Activated CD4-positive, alpha-beta T cell treated with anti-CD3 and anti-CD28 coated beads, Interleukin-2, amount 10 ng/mL, durations not matched to agents 7 days and 5 days (primary cell): ENCODE measurements around the gene CORO2B. TPM values are rescaled to one million over a fixed set of nuclear protein-coding genes. Genes with fewer than 3 reads are reported as not detected.
"Not testable (repeated sequence)": the region's sequence is repeated elsewhere in the genome, so short reads cannot be mapped to it uniquely, and the experiment has no call there.

Experiments
- CTCF ChIA-PET: fragments of 350-600 bp; sonication (Branson Sonifier 250); formaldehyde crosslinking; loops from one replicate; lab custom pipeline; 2021; ENCODE audit warnings: antibody characterized with exemption; lab: Charles Lee
- POLR2A ChIA-PET: fragments of 350-600 bp; sonication (Branson Sonifier 250); formaldehyde crosslinking; loops from one replicate; lab custom pipeline; 2021; ENCODE audit warnings: antibody characterized with exemption; lab: Charles Lee
- DNase-seq: peaks from one replicate; pipeline ENCODE4 v3.0.0-alpha.2; 2020
- H3K27ac Mint-ChIP-seq: one replicate; pipeline ENCODE4 v1.8.0; 2021; ENCODE audit warnings: mild to moderate bottlenecking, moderate library complexity, mixed read lengths
- H3K27me3 Mint-ChIP-seq: one replicate; pipeline ENCODE4 v1.8.0; 2021; ENCODE audit warnings: mixed read lengths
- H3K36me3 Mint-ChIP-seq: one replicate; pipeline ENCODE4 v1.8.0; 2021; ENCODE audit warnings: low read depth, mixed read lengths
- H3K4me1 Mint-ChIP-seq: one replicate; pipeline ENCODE4 v1.8.0; 2021; ENCODE audit warnings: mixed read lengths
- H3K4me3 Mint-ChIP-seq: one replicate; pipeline ENCODE4 v1.8.0; 2021; ENCODE audit warnings: mild to moderate bottlenecking, moderate library complexity, mixed read lengths
- H3K9me3 Mint-ChIP-seq: one replicate; pipeline ENCODE4 v1.8.0; 2021; ENCODE audit warnings: mixed read lengths
- total RNA-seq, 2 experiments: library from RNA; stranded (reverse); gene quantifications; one replicate each; pipeline ENCODE4 v1.2.3, GENCODE V29; 2021

The CORO2B gene
- total RNA-seq, 2 experiments from 2014 or later: not detected

- DNase-seq: no peak
- H3K9me3 Mint-ChIP-seq: no peaks in the 10 kb centered on the region
- H3K4me3 Mint-ChIP-seq: no peak overlapping the region
- peaks cover 2% of the 10 kb centered on the region for H3K27me3 Mint-ChIP-seq
- ChIA-PET POLR2A (no interaction called here), CTCF (interaction anchor here (1.2 kb wide), 1 partner anchor 10 kb away, joined by 6 read pairs; no protein-coding TSS in a partner anchor)
- H3K4me1 Mint-ChIP-seq: no peaks in the 10 kb centered on the region
- no peaks in the 10 kb centered on the region for H3K36me3 Mint-ChIP-seq
- no peak overlapping the region for H3K27ac Mint-ChIP-seq
Observed at GRCh38 chr15:68601206-68602197, 22.7 kb downstream of the CORO2B start.

DNA sequence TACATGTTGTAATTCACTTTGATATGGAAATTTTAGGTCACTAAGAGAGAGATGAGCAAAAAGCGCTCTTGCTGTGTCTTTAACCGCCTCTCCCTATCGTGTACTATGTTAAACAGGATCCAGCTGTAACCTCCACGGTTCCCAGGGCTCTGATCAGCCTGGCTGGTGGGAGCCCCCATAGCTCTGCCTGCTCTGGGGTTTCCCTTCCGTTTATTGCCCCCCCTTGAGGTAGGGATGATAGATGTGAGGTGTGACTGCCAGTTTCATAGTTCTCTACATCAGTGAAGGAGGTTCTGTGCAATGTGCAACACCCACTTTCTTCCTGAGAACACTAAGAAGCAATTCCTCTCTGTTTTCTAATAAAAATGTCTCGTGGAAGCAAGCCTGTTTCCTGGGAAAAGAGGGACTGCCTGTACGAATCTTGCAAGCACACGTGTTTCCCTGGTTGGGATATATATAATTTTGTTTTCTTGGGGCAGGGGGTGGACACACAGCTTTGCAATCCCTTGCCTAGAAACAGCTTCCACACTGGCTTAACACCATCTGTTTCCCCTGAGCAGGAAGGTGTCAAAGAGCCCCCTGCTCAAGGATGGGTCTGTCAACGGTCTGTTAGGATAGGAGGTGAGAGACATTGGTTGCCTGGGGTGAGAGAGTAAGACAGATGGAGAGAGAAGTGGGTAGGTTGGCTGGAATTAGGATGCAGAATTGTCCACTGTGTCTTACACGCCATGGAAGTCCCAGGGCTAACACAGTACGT is 23.8 kb downstream of the CORO2B start:
- ChIA-PET POLR2A (no interaction called here), CTCF (no interaction called here)
- no peaks in the 10 kb centered on the region for H3K4me1 Mint-ChIP-seq
- H3K27ac Mint-ChIP-seq: no peak overlapping the region
- H3K27me3 Mint-ChIP-seq: peaks cover 2% of the 10 kb centered on the region
- H3K9me3 Mint-ChIP-seq: no peaks in the 10 kb centered on the region
- no peak for DNase-seq
- H3K36me3 Mint-ChIP-seq: no peaks in the 10 kb centered on the region
- no peak overlapping the region for H3K4me3 Mint-ChIP-seq

- CTCF ChIA-PET: no interaction called here
- no peak for DNase-seq
- POLR2A ChIA-PET: no interaction called here
- no peaks in the 10 kb centered on the region for H3K9me3 Mint-ChIP-seq
- H3K36me3 Mint-ChIP-seq: no peaks in the 10 kb centered on the region
- no peak overlapping the region for H3K4me3 Mint-ChIP-seq
- no peak overlapping the region for H3K27ac Mint-ChIP-seq
- H3K27me3 Mint-ChIP-seq: peaks cover 2% of the 10 kb centered on the region
- no peaks in the 10 kb centered on the region for H3K4me1 Mint-ChIP-seq
Observed at GRCh38 chr15:68603216-68603595, 24.4 kb downstream of the CORO2B start.

DNA sequence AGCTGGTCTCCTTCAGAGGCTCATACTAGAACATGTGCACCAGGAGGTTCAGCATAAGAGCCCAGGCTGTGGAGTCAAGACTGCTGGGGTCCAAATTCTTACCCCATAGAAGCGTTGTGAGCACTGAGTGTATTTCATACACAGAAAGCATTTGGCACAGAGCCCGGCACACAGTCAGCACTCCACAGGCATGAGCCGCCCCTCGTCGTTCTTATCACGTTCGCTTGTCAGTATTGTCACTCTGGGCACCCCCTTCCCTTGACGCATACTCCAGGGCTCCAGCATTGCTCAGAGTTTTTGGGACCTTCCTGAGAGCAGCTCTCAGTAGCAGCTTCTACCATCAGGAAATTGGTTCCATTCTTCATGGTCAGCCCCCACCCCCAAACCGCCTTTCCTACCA is 25.2 kb downstream of the CORO2B start:
- H3K36me3 Mint-ChIP-seq: no peaks in the 10 kb centered on the region
- no peak overlapping the region for H3K27ac Mint-ChIP-seq
- POLR2A ChIA-PET: no interaction called here
- no peaks in the 10 kb centered on the region for H3K4me1 Mint-ChIP-seq
- no peak for DNase-seq
- H3K27me3 Mint-ChIP-seq: peaks cover 2% of the 10 kb centered on the region
- no peak overlapping the region for H3K4me3 Mint-ChIP-seq
- H3K9me3 Mint-ChIP-seq: no peaks in the 10 kb centered on the region
- CTCF ChIA-PET: no interaction called here

DNA sequence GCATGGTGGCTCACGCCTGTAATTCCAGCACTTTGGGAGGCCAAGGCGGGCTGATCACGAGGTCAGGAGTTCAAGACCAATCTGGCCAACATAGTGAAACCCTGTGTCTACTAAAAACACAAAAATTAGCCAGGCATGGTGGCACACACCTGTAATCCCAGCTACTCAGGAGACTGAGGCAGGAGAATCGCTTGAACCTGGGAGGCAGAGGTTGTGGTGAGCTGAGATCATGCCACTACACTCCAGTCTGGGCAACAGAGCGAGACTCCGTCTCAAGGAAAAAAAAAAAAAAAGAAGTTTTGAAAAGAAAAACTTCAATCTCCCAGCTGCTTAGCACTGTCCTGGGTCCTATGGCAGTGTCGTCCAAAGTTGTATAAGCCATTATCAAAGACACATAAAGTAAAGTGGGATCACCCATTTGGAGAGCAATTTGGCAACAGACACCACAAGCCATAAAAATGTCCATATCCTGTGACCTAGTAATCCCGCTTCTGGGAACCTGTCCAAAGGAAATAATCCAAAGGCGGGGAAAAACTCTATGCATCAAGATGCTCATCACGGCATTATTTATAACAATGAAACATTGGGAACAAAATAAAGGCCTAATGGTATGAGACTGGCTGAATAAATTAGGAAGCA is 26.2 kb downstream of the CORO2B start:
- H3K4me3 Mint-ChIP-seq, CTCF ChIA-PET: not testable (repeated sequence)

GRCh38 chr15:68606375-68606774 is 27.6 kb downstream of the CORO2B start:
- POLR2A ChIA-PET: no interaction called here
- CTCF ChIA-PET: no interaction called here

More for the DNA sequence above, 26.2 kb downstream of the CORO2B start:
- H3K27me3 Mint-ChIP-seq, POLR2A ChIA-PET, H3K4me1 Mint-ChIP-seq, DNase-seq, H3K27ac Mint-ChIP-seq, H3K36me3 Mint-ChIP-seq, H3K9me3 Mint-ChIP-seq: not testable (repeated sequence)

GRCh38 chr15:68608206-68608843 is 29.5 kb downstream of the CORO2B start:
- Mint-ChIP-seq H3K4me1 (no peaks in the 10 kb centered on the region), H3K9me3 (no peaks in the 10 kb centered on the region), H3K4me3 (no peak overlapping the region), H3K36me3 (no peaks in the 10 kb centered on the region), H3K27me3 (peaks cover 7% of the 10 kb centered on the region), H3K27ac (no peak overlapping the region)
- ChIA-PET CTCF (no interaction called here), POLR2A (no interaction called here)
- DNase-seq: no peak

More at GRCh38 chr15:68606375-68606774, 27.6 kb downstream of the CORO2B start:
- peaks cover 2% of the 10 kb centered on the region for H3K27me3 Mint-ChIP-seq
- no peaks in the 10 kb centered on the region for H3K9me3 Mint-ChIP-seq
- no peak for DNase-seq
- no peak overlapping the region for H3K27ac Mint-ChIP-seq
- no peak overlapping the region for H3K4me3 Mint-ChIP-seq
- no peaks in the 10 kb centered on the region for H3K4me1 Mint-ChIP-seq
- no peaks in the 10 kb centered on the region for H3K36me3 Mint-ChIP-seq

- no peaks in the 10 kb centered on the region for H3K36me3 Mint-ChIP-seq
- CTCF ChIA-PET: no interaction called here
Observed at GRCh38 chr15:68608844-68609232, 30.0 kb downstream of the CORO2B start.

DNA sequence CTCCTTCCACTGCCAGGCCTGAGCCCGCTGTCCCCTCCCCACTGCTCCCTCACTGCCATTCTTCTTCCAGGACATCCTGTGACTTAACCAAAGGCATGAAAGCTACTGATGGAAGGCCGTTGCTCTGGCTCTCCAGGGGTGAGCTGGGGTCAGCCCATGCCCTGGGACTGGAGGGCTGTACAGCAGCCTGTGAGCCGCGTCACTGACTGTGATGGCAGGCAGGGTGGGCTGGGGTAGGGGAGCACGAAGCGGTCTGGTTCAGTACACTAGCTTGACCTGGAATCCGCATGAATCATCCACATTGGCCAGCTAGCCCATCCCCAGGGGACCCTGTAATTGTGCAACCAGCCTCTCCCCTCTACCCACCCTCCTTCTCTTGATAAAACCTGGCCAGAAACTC is 30.8 kb downstream of the CORO2B start:
- CTCF ChIA-PET: interaction anchor here (0.7 kb wide), 1 partner anchor 16 kb away, joined by 3 read pairs; no protein-coding TSS in a partner anchor

More at GRCh38 chr15:68608844-68609232, 30.0 kb downstream of the CORO2B start:
- no peak overlapping the region for H3K4me3 Mint-ChIP-seq
- H3K4me1 Mint-ChIP-seq: no peaks in the 10 kb centered on the region
- H3K27me3 Mint-ChIP-seq: peaks cover 7% of the 10 kb centered on the region
- no peak for DNase-seq
- POLR2A ChIA-PET: no interaction called here
- no peak overlapping the region for H3K27ac Mint-ChIP-seq
- no peaks in the 10 kb centered on the region for H3K9me3 Mint-ChIP-seq

GRCh38 chr15:68610825-68611224 is 32.0 kb downstream of the CORO2B start:
- DNase-seq: no peak
- Mint-ChIP-seq H3K4me1 (no peaks in the 10 kb centered on the region), H3K27ac (no peak overlapping the region), H3K4me3 (no peak overlapping the region), H3K27me3 (peaks cover 6% of the 10 kb centered on the region), H3K36me3 (no peaks in the 10 kb centered on the region), H3K9me3 (no peaks in the 10 kb centered on the region)
- ChIA-PET CTCF (interaction anchor here (1.1 kb wide), 1 partner anchor 57 kb away, joined by 3 read pairs; no protein-coding TSS in a partner anchor), POLR2A (no interaction called here)

More for the DNA sequence above, 30.8 kb downstream of the CORO2B start:
- no peaks in the 10 kb centered on the region for H3K4me1 Mint-ChIP-seq
- H3K27me3 Mint-ChIP-seq: peaks cover 9% of the 10 kb centered on the region
- no peak overlapping the region for H3K4me3 Mint-ChIP-seq
- H3K9me3 Mint-ChIP-seq: no peaks in the 10 kb centered on the region
- H3K36me3 Mint-ChIP-seq: no peaks in the 10 kb centered on the region
- no peak for DNase-seq
- POLR2A ChIA-PET: no interaction called here
- H3K27ac Mint-ChIP-seq: no peak overlapping the region

DNA sequence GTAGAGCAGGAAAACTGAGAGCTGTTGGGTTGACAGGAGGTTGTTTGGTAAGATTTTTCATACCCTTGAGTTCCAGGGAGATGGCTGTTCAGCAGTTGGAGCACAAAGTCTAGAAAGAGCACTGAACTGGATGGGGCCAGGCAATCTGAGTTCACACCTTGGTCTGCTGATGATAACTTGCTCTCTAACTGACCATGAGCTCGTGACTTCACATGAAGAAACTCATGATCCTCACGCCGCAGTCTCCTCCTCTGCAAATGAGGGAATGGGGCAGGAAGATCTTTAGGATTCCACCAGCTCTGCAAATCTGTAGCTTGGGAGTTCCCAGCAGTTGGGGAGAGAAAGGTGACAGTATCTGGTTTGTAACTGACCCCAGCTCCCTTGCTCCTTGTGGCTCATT is 33.7 kb downstream of the CORO2B start:
- Mint-ChIP-seq H3K9me3 (no peaks in the 10 kb centered on the region), H3K27me3 (peaks cover 6% of the 10 kb centered on the region), H3K4me3 (no peak overlapping the region), H3K36me3 (no peaks in the 10 kb centered on the region), H3K4me1 (no peaks in the 10 kb centered on the region), H3K27ac (no peak overlapping the region)
- CTCF ChIA-PET: no interaction called here
- no peak for DNase-seq
- POLR2A ChIA-PET: no interaction called here

DNA sequence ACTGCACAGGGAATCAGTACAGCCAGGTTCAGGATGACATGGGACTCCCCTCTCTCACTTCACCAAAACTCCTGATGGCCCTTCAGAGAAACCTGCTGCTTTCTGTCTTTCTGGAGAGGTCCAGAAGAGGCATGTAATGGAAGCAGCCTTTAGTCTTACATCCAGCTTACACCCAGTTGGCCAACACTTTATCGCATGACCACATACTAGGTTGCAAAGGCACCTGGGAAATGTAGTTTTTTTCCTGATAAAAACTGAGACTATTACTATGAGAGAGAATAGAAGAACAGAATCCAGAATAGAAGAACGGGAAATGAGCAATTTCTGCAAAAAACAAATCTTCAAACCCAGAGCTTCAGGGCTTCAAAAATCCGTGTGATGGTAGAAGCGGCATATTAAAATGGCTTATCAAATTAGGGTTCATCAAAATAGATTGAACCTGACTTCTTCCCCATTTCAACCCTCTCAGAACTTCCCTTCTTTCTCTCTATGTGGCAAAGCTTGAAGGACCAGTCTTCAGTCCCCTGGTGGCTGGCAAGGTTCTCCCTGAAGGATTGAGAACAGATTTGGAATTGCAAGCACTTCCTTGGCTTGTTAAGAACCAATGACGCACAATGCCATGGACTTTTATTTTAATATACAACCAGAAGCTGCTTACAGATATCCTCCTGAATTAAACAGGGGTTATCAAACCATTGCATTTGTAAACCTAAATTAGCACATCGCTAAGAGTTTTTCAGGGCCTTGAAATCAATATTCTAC is 34.4 kb downstream of the CORO2B start:
- H3K4me3 Mint-ChIP-seq: no peak overlapping the region
- peaks cover 6% of the 10 kb centered on the region for H3K27me3 Mint-ChIP-seq
- ChIA-PET POLR2A (no interaction called here), CTCF (no interaction called here)
- H3K36me3 Mint-ChIP-seq: no peaks in the 10 kb centered on the region
- H3K4me1 Mint-ChIP-seq: no peaks in the 10 kb centered on the region
- no peak overlapping the region for H3K27ac Mint-ChIP-seq
- H3K9me3 Mint-ChIP-seq: no peaks in the 10 kb centered on the region
- DNase-seq: no peak
